RWPE2 (cell line): ENCODE measurements around the gene PTPRD.

ENCODE experiments used
- ATAC-seq: fragments of 200-7000 bp; cut with Tn5 transposase; 3 replicates; pipeline ENCODE4 v1.9.1; 2021; ENCODE audit warnings: low read depth
- DNase-seq: peaks from one replicate; pipeline ENCODE4 v3.0.0-alpha.2; 2020; ENCODE audit warnings: low spot score
- H3K27ac ChIP-seq: fragments of 450-650 bp; 2 replicates; pipeline ENCODE4 v1.5.1; 2017; ENCODE audit warnings: mild to moderate bottlenecking; ENCODE audit not compliant: poor library complexity, severe bottlenecking
- H3K27me3 ChIP-seq: fragments of 250-450 bp; sonication (Bioruptor Pico); 2 replicates; pipeline ENCODE4 v1.5.1; 2021; ENCODE audit warnings: mild to moderate bottlenecking, moderate library complexity; ENCODE audit not compliant: insufficient read depth, poor library complexity, severe bottlenecking
- H3K36me3 ChIP-seq: fragments of 250-450 bp; sonication (Bioruptor Pico); 2 replicates; pipeline ENCODE4 v1.5.1; 2020; ENCODE audit warnings: low read depth, mild to moderate bottlenecking, moderate library complexity
- H3K4me1 ChIP-seq: fragments of 250-450 bp; sonication (Bioruptor Pico); 2 replicates; pipeline ENCODE4 v1.5.1; 2021; ENCODE audit warnings: mild to moderate bottlenecking, moderate library complexity; ENCODE audit not compliant: insufficient read depth, poor library complexity, severe bottlenecking
- H3K4me3 ChIP-seq: fragments of 250-450 bp; sonication (Bioruptor Pico); 2 replicates; pipeline ENCODE4 v1.5.1; 2021; ENCODE audit warnings: mild to moderate bottlenecking, moderate library complexity; ENCODE audit not compliant: severe bottlenecking
- H3K9me3 ChIP-seq: fragments of 250-450 bp; sonication (Bioruptor Pico); 2 replicates; pipeline ENCODE4 v1.5.1; 2021; ENCODE audit warnings: mild to moderate bottlenecking, moderate library complexity; ENCODE audit not compliant: severe bottlenecking
- TF ChIP-seq, protein P1 (sequence below): fragments of 450-650 bp; IDR thresholded peaks from one replicate; pipeline ENCODE4 v1.5.1; 2017; ENCODE audit warnings: mild to moderate bottlenecking, moderate library complexity; ENCODE audit not compliant: poor library complexity, severe bottlenecking

The PTPRD gene

DNA sequence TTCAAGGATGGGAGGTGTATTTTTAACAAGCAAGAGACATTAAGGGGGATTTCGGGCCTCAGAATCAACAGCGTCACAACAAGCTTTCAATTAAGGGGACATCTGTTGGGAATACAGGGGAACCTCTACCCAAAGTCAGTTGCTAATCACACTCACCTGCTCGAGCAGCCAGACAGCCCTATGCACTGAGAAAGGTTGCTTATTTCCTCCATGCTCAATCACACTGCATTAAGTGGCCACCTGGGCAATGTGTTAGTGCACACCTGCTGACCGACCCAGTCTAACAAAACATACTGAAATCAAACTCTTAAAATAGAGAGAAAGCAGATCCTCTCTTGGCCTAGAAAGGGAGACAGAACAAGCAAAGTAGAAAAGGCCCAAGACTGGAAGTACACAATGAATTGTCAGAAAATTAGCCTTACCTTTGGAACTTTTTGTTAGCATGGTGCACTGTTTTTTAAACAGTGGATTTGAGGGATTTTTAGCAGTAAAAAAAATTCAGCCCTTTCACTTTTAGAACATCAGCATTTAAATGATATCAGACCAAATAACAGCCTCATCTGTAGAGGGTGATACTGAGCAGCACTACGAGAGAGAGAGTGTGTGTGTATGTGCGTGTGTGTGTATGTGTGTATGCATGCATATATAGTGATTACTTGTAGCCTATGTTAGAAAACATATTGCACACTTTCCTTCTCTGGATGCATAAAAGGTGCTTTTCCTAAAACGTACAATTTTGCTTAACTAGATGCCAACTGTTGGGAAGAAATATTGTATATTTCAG is 1694.7 kb downstream of the PTPRD start:
- ATAC-seq (no peak), DNase-seq (no peak)
- Histone ChIP-seq H3K27ac (no peak overlapping the region), H3K27me3 (no peaks in the 10 kb centered on the region), H3K9me3 (no peaks in the 10 kb centered on the region), H3K36me3 (no peaks in the 10 kb centered on the region), H3K4me3 (no peak overlapping the region), H3K4me1 (no peaks in the 10 kb centered on the region)
- TF ChIP-seq, protein P1, sequence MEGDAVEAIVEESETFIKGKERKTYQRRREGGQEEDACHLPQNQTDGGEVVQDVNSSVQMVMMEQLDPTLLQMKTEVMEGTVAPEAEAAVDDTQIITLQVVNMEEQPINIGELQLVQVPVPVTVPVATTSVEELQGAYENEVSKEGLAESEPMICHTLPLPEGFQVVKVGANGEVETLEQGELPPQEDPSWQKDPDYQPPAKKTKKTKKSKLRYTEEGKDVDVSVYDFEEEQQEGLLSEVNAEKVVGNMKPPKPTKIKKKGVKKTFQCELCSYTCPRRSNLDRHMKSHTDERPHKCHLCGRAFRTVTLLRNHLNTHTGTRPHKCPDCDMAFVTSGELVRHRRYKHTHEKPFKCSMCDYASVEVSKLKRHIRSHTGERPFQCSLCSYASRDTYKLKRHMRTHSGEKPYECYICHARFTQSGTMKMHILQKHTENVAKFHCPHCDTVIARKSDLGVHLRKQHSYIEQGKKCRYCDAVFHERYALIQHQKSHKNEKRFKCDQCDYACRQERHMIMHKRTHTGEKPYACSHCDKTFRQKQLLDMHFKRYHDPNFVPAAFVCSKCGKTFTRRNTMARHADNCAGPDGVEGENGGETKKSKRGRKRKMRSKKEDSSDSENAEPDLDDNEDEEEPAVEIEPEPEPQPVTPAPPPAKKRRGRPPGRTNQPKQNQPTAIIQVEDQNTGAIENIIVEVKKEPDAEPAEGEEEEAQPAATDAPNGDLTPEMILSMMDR: no peak

DNA sequence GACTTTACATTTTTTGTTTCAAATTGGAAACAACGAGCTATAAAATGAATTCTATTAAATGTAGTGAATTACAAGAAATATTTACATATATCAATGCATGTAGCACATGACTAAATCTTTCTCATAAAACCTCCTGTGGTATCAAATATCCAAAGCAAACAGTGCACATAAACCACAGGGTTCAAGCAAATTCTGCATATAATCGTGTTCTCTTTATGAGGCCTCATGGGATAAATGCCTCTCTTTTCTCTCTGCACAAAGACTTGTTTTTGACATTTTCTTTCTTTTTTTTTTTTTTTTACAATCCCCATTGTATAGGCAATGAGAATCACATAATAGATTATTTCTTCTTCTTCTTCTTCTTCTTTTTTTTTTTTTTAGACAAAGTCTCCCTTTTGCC is 1696.0 kb downstream of the PTPRD start:
- no peak for ATAC-seq
- H3K9me3 ChIP-seq: no peaks in the 10 kb centered on the region
- H3K36me3 ChIP-seq: no peaks in the 10 kb centered on the region
- TF ChIP-seq, protein P1: no peak
- H3K27ac ChIP-seq: no peak overlapping the region
- DNase-seq: no peak
- H3K27me3 ChIP-seq: no peaks in the 10 kb centered on the region
- no peak overlapping the region for H3K4me3 ChIP-seq
- H3K4me1 ChIP-seq: no peaks in the 10 kb centered on the region

DNA sequence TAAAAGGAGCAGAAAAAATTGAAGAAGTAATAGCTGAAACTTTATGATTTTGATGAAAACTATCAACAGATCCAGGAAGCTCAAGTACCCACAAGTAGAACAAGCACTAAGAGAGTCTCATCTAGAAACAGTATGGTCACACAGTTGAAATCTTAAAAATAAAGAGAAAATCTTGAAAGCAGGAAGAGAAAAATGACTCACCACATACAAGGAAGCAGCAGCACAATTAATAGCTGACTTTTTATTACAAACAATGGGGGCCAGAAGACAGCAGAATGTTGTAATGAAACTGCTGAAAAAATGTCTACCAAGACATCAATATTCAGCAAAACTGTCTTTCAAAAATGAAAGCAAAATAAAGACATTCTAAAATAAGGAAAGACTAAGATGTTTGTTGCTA is 1704.9 kb downstream of the PTPRD start:
- Histone ChIP-seq H3K9me3 (no peaks in the 10 kb centered on the region), H3K36me3 (no peaks in the 10 kb centered on the region), H3K4me3 (no peak overlapping the region), H3K27ac (no peak overlapping the region), H3K27me3 (no peaks in the 10 kb centered on the region), H3K4me1 (no peaks in the 10 kb centered on the region)
- no peak for DNase-seq
- ATAC-seq: no peak
- TF ChIP-seq, protein P1: no peak

DNA sequence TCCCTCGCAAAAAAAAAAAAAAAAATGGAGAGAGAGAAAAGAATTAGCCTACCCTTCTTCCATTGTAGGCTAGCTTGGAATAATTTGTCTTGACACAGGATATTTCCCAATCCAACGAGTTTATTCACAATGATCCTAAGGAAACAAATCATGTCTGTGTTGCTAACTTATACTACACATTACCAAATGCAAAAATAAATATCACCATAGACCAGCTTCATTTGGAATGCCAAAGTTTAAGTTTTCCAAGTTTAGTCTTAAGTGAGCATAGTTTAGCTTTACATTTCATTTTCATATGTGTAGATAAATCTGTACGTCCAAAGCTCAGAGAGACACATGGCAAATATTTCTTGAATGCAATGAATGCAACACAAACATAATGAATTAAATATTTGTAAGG is 1707.1 kb downstream of the PTPRD start:
- H3K4me3 ChIP-seq: no peak overlapping the region
- H3K27ac ChIP-seq: no peak overlapping the region
- TF ChIP-seq, protein P1: no peak
- no peak for ATAC-seq
- no peaks in the 10 kb centered on the region for H3K36me3 ChIP-seq
- no peaks in the 10 kb centered on the region for H3K9me3 ChIP-seq
- no peak for DNase-seq
- H3K27me3 ChIP-seq: no peaks in the 10 kb centered on the region
- no peaks in the 10 kb centered on the region for H3K4me1 ChIP-seq
